GM18502 (cell line): Measurements from ENCODE around the gene OR13J1.
A peak's percentile ranks its signal among the peaks of the same experiment; 100 is the strongest.

Experiments
- ATAC-seq: cut with Tn5 transposase; IDR thresholded peaks from one replicate; pipeline ENCODE4 v1.9.1; 2021; ENCODE audit warnings: mild to moderate bottlenecking; ENCODE audit not compliant: unreplicated experiment, poor library complexity

The OR13J1 gene

GRCh38 chr9:35836595-35836994, 33.6 kb downstream of the OR13J1 start:
- no peak for ATAC-seq

DNA sequence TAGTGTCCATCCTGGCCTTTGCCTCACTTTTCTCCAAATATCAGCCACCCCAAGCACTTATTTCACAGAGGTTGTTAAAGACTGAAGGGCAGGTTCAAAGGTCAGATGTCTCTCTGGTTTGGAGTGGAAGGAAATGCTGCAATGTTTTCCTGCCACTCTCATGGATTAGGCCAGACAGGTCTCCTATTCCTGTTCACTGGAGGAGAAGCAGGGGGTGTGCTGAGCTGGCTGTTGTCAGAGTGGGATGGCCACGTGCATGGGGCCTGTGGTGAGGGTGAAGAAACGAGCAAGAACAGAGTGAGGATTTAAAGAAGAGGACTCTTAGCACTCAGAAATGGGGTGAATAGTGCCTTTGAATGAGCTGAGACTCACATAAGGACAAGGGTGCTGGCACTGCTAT, 34.4 kb downstream of the OR13J1 start:
- no peak for ATAC-seq

DNA sequence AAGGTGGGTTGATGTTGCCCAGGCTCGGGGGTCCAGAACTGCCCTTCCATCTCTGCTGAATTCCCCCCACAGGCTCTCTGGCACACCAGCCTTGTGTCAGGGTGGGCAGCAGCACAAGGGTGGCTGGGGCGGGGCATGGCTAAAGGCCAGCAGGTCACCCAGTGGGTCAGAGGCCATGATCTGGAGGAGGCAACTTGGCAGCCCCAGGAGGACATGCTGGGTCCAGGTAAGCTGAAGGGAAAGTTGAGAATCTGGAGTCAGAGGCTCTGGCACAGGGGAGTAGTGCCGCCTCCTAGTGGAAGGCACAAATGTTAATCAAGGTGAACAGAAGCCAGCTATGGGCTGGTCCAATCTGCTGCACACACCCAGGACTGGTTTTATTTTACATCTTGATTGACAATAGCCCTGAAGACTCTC, 35.0 kb downstream of the OR13J1 start:
- ATAC-seq, result no peak

DNA sequence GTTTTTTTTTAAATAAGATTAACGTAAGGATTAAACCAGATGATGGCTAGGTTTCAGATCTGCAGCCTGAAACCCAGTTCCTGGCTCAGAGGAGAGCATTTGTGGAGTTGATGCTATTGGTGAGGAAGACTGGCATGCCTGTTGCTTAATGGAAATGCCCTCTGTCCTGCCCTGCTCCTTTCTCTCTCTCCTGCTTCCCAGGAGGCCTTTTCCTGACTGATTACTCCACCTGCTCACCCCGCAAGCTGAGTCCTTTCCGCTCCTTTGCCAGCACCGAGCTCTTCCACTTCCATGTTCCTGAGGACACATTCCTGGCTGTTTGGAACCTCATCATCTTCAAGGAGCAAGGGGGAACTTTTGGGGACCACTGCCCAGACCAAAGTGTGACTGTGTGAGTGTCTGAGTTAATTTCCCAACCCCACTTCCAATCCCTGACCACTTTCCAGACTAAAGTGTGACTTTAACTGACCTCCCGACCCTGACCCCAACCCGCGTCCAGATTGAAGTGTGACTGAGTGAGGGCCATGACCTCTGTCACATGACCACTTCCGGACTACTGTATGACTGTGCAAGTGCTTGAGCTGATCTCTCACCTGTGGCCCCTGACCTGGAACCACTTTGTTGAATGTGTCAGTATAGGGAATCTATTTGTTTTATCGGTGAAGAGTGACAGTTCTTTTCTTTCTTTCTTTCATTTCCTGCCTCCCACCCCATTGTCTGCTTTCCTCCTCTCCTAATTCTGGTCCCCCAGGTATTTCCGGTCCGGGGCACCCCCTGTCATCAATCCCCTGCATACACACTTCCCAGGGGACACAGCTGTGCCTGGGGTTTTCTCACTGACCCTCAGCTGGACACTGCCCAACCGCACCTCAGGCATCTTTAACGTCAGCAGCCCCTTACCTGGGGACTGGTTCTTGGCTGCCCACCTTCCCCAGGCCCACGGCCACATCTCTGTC, 35.7 kb downstream of the OR13J1 start:
- ATAC-seq, result no peak

- ATAC-seq, result no peak
These were observed 37.4 kb downstream of the OR13J1 start for GRCh38 chr9:35832814-35833213.

- ATAC-seq, result no peak
These were observed 39.2 kb downstream of the OR13J1 start for GRCh38 chr9:35831040-35831439.

GRCh38 chr9:35829764-35830096, 40.5 kb downstream of the OR13J1 start:
- ATAC-seq, result no peak

- peak; percentile 78 for ATAC-seq
These were observed 41.0 kb downstream of the OR13J1 start, which contains the start of gene TMEM8B for GRCh38 chr9:35829084-35829763. Gene TMEM8B, plus strand, starts transcription at chr9:35829228. Its CDS starts 220 bp downstream, at chr9:35829448.

GRCh38 chr9:35828716-35829083, 41.5 kb downstream of the OR13J1 start, which contains the start of gene FAM221B:
Gene FAM221B, minus strand, starts transcription at chr9:35828732. Its CDS starts 2,571 bp downstream, at chr9:35826161.
- peak; percentile 3 for ATAC-seq

GRCh38 chr9:35827486-35827885, 42.7 kb downstream of the OR13J1 start:
- ATAC-seq, result no peak

DNA sequence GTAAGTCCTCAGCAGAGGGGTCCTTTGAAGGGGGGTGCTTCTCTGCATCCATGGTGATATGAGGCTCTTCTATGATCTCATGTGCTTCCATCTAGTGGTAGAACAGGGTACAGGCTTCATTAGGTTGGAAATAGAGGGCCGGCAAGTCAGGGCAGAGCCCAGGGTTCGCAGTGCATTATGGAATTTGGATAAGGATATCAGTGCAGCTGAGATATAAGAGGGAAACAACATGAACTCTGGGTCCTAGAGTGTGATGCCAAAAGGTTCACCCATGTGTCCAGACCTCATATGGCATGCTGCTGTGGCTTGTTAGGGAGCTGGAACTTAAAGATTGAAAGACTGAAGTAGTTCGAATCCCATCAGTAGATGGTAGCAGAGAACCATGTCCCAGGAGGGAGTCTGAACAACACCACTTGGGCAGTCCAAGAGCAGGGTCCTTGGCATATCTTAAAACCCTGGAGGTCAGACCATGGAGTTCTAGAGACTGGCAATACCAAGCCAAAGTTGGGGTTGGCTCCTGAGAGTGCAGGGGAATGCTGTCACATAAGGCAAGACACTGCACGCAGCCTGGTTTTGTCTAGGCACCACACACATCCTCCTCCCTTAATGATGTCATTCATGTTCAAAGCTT, 44.0 kb downstream of the OR13J1 start:
- ATAC-seq, result peak; percentile 63

GRCh38 chr9:35822926-35823325, 47.3 kb downstream of the OR13J1 start:
- no peak for ATAC-seq

- ATAC-seq, result no peak
These were observed 50.1 kb downstream of the OR13J1 start for GRCh38 chr9:35820076-35820475.
